HepG2 (cell line): ENCODE data around the gene VAC14. TPM values are rescaled to one million over a fixed set of nuclear protein-coding genes. Genes with fewer than 3 reads are reported as not detected.
A peak's percentile ranks its signal among the peaks of the same experiment; 100 is the strongest.

Experiments
- ARNT2 ChIP-seq: sonication (generic); formaldehyde crosslinking; IDR thresholded peaks from 2 replicates; pipeline ENCODE4 v1.8.0; 2022; ENCODE audit warnings: mild to moderate bottlenecking, low read depth, missing genetic modification reagents, moderate library complexity
- CCAR2 ChIP-seq: fragments of 200-400 bp; formaldehyde crosslinking; optimal IDR thresholded peaks from 2 replicates; pipeline ENCODE3; 2018; ENCODE audit warnings: low read depth, mild to moderate bottlenecking, low read length, moderate library complexity
- DRAP1 ChIP-seq: IDR thresholded peaks from 2 replicates; pipeline ENCODE4 v1.6.1; 2016; ENCODE audit warnings: missing genetic modification reagents, missing compliant biosample characterization
- GATAD1 ChIP-seq: IDR thresholded peaks from 2 replicates; pipeline ENCODE4 v1.6.1; 2016; ENCODE audit warnings: missing genetic modification reagents, missing compliant biosample characterization
- KDM5B ChIP-seq: sonication (generic); formaldehyde crosslinking; IDR thresholded peaks from 2 replicates; pipeline ENCODE4 v1.4.0; 2020; ENCODE audit warnings: missing genetic modification reagents, mild to moderate bottlenecking, borderline replicate concordance
- MBD4 ChIP-seq: IDR thresholded peaks from 2 replicates; pipeline ENCODE4 v1.6.1; 2012; ENCODE audit warnings: low read length, inconsistent platforms, borderline replicate concordance
- SALL2 ChIP-seq: sonication (generic); formaldehyde crosslinking; IDR thresholded peaks from 2 replicates; pipeline ENCODE4 v1.8.1; 2023; ENCODE audit warnings: mild to moderate bottlenecking, missing genetic modification reagents, inconsistent platforms
- SIX4 ChIP-seq: sonication (generic); formaldehyde crosslinking; IDR thresholded peaks from 2 replicates; pipeline ENCODE4 v1.4.0; 2020; ENCODE audit warnings: missing genetic modification reagents
- TBL1XR1 ChIP-seq: fragments of 150-350 bp; IDR thresholded peaks from 2 replicates; pipeline ENCODE4 v1.6.1; 2014; ENCODE audit warnings: borderline replicate concordance, low read length; ENCODE audit not compliant: partially characterized antibody
- TEAD3 ChIP-seq: optimal IDR thresholded peaks from 2 replicates; pipeline ENCODE3; 2016; ENCODE audit warnings: borderline replicate concordance
- YY1 ChIP-seq: IDR thresholded peaks from 2 replicates; pipeline ENCODE4 v1.6.1; 2011; ENCODE audit warnings: low read length, low read depth, moderate library complexity, mild to moderate bottlenecking; ENCODE audit not compliant: insufficient read depth, insufficient replicate concordance
- ZHX2 ChIP-seq, 2 experiments: sonication (generic) in 1 of 2; formaldehyde crosslinking in 1 of 2; IDR thresholded peaks; 2 replicates each; pipeline versions ENCODE4 v1.6.1 to v1.9.0; 2014 to 2022; ENCODE audit warnings: antibody characterized with exemption in 1 of 2, borderline replicate concordance in 1 of 2, inconsistent platforms in 1 of 2, low read depth in 1 of 2, missing genetic modification reagents in 1 of 2
- ZMAT5 ChIP-seq: sonication (generic); formaldehyde crosslinking; IDR thresholded peaks from 2 replicates; pipeline ENCODE4 v1.5.0; 2020; ENCODE audit warnings: mild to moderate bottlenecking, low read depth, missing genetic modification reagents, borderline replicate concordance
- ZNF256 ChIP-seq: sonication (generic); formaldehyde crosslinking; conservative IDR thresholded peaks from 2 replicates; pipeline ENCODE4 v1.4.0; 2020; ENCODE audit warnings: missing genetic modification reagents
- ZNF710 ChIP-seq: sonication (generic); formaldehyde crosslinking; IDR thresholded peaks from 2 replicates; pipeline ENCODE4 v1.5.0; 2020; ENCODE audit warnings: mild to moderate bottlenecking, missing genetic modification reagents, borderline replicate concordance
- polyA plus RNA-seq, 8 experiments: library from polyadenylated mRNA; depleted of rRNA in 3 of 8; stranded (reverse) in 7 of 8; unstranded in 1 of 8; fragments of >200 nt; fragmentation: Illumina TruSeq in 4 of 8; extraction: Trizol in 4 of 8; gene quantifications; 2 replicates each; pipeline versions ENCODE4 v1.2.1 to v1.2.3, GENCODE V29; 2011 to 2016; ENCODE audit warnings: low read depth in 4 of 8, missing spikeins in 1 of 8, mixed read lengths in 1 of 8; ENCODE audit not compliant: insufficient read depth in 1 of 8
- total RNA-seq, 5 experiments: library from RNA; depleted of rRNA; stranded (reverse); fragments of >200 nt; fragmentation: Illumina TruSeq; extraction: Trizol; gene quantifications; 2 replicates each; pipeline ENCODE4 v1.2.3, GENCODE V29; 2016; ENCODE audit warnings: low read depth in 1 of 5
- TF ChIP-seq, protein P1 (sequence below): sonication (generic); formaldehyde crosslinking; IDR thresholded peaks from 2 replicates; pipeline ENCODE4 v1.5.0; 2020; ENCODE audit warnings: mild to moderate bottlenecking, missing genetic modification reagents

The VAC14 gene
- total and polyA plus RNA-seq, 2 of the 13 experiments (the other 11 are each of a cell fraction or from before 2014, with no cell fraction given) = 23.5 to 24.6 TPM

- peak; percentile 82 for TF ChIP-seq SIX4 (CRISPR knock-in tag)
- TF ChIP-seq GATAD1 (CRISPR knock-in tag) = peak; percentile 80
- no peak for TF ChIP-seq MBD4
- no peak for TF ChIP-seq ZMAT5 (CRISPR knock-in tag)
- TF ChIP-seq TEAD3 (CRISPR knock-in tag) = peak; percentile 72
- TF ChIP-seq ZNF256 (CRISPR knock-in tag) = 0 out of 2 replicates have a peak, but pooled peaks have one; percentile 32
- TF ChIP-seq DRAP1 (CRISPR knock-in tag) = peak; percentile 69
- TF ChIP-seq ZNF710 (CRISPR knock-in tag) = peak; percentile 83
- 0 out of 2 replicates have a peak, but pooled peaks have one; percentile 18 for TF ChIP-seq ZHX2 (IDR thresholded peaks at IDR 0.05; ENCODE audit: low read depth)
- no peak for TF ChIP-seq ZHX2 (CRISPR knock-in tag; IDR thresholded peaks at IDR 0.05; ENCODE audit: borderline replicate concordance)
- TF ChIP-seq KDM5B (CRISPR knock-in tag) = peak; percentile 79; the same call in 1 of the 2 replicates
- peak; percentile 77 for TF ChIP-seq SALL2
- peak; percentile 69 for TF ChIP-seq YY1
- TF ChIP-seq TBL1XR1 = peak; percentile 68
- TF ChIP-seq ARNT2 = no peak; the same call in 1 of the 2 replicates
- TF ChIP-seq CCAR2 = peak; percentile 87
- TF ChIP-seq, protein P1, sequence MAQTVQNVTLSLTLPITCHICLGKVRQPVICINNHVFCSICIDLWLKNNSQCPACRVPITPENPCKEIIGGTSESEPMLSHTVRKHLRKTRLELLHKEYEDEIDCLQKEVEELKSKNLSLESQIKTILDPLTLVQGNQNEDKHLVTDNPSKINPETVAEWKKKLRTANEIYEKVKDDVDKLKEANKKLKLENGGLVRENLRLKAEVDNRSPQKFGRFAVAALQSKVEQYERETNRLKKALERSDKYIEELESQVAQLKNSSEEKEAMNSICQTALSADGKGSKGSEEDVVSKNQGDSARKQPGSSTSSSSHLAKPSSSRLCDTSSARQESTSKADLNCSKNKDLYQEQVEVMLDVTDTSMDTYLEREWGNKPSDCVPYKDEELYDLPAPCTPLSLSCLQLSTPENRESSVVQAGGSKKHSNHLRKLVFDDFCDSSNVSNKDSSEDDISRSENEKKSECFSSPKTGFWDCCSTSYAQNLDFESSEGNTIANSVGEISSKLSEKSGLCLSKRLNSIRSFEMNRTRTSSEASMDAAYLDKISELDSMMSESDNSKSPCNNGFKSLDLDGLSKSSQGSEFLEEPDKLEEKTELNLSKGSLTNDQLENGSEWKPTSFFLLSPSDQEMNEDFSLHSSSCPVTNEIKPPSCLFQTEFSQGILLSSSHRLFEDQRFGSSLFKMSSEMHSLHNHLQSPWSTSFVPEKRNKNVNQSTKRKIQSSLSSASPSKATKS (CRISPR knock-in tag) = no peak
These were observed 54.1 kb downstream of the VAC14 start (continued) for GRCh38 chr16:70746708-70747424.
